HG03097 (cell line): Measurements from ENCODE around the gene XRN2.
"Not testable (repeated sequence)": the region's sequence is repeated elsewhere in the genome, so short reads cannot be mapped to it uniquely, and the experiment has no call there.

Experiments used
- ATAC-seq: cut with Tn5 transposase; IDR thresholded peaks from one replicate; pipeline ENCODE4 v1.9.1; 2021; ENCODE audit not compliant: unreplicated experiment, low FRiP score

Gene XRN2

GRCh38 chr20:21342656-21343345 is 39.7 kb downstream of the XRN2 start:
- no peak for ATAC-seq

- no peak for ATAC-seq
These were observed 41.2 kb downstream of the XRN2 start for GRCh38 chr20:21344206-21344900.

GRCh38 chr20:21344961-21345360 is 41.8 kb downstream of the XRN2 start:
- no peak for ATAC-seq

GRCh38 chr20:21352703-21353102 is 49.6 kb downstream of the XRN2 start:
- no peak for ATAC-seq

GRCh38 chr20:21353236-21353635 is 50.1 kb downstream of the XRN2 start:
- ATAC-seq, result no peak

GRCh38 chr20:21355981-21356380 is 52.9 kb downstream of the XRN2 start:
- ATAC-seq, result no peak

GRCh38 chr20:21356386-21356785 is 53.3 kb downstream of the XRN2 start:
- no peak for ATAC-seq

GRCh38 chr20:21357844-21358243 is 54.7 kb downstream of the XRN2 start:
- ATAC-seq, result no peak

GRCh38 chr20:21358737-21359136 is 55.6 kb downstream of the XRN2 start:
- no peak for ATAC-seq

- no peak for ATAC-seq
These were observed 57.6 kb downstream of the XRN2 start for GRCh38 chr20:21360705-21361104.

GRCh38 chr20:21361266-21361665 is 58.1 kb downstream of the XRN2 start:
- no peak for ATAC-seq

GRCh38 chr20:21364413-21364812 is 61.3 kb downstream of the XRN2 start:
- ATAC-seq, result no peak

GRCh38 chr20:21365771-21366170 is 62.6 kb downstream of the XRN2 start:
- no peak for ATAC-seq

- ATAC-seq, result not testable (repeated sequence)
These were observed 63.1 kb downstream of the XRN2 start for GRCh38 chr20:21366273-21366672.

GRCh38 chr20:21368791-21369190 is 65.7 kb downstream of the XRN2 start:
- ATAC-seq, result no peak

GRCh38 chr20:21371193-21371592 is 68.1 kb downstream of the XRN2 start:
- ATAC-seq, result no peak

- ATAC-seq, result no peak
These were observed 68.9 kb downstream of the XRN2 start for GRCh38 chr20:21372016-21372415.

- ATAC-seq, result no peak
These were observed 70.3 kb downstream of the XRN2 start for GRCh38 chr20:21373436-21373835.

GRCh38 chr20:21376626-21377025 is 73.5 kb downstream of the XRN2 start:
- ATAC-seq, result no peak

- no peak for ATAC-seq
These were observed 74.6 kb downstream of the XRN2 start for GRCh38 chr20:21377701-21378100.

GRCh38 chr20:21378259-21378658 is 75.1 kb downstream of the XRN2 start:
- no peak for ATAC-seq

- ATAC-seq, result no peak
These were observed 77.6 kb downstream of the XRN2 start for GRCh38 chr20:21380711-21381110.
